EH (cell line): ENCODE results near the gene NOP9.

Experiments used
- DNase-seq: peaks from one replicate; pipeline ENCODE4 v3.0.0-alpha.2; 2015; ENCODE audit warnings: low read depth

Gene NOP9

DNA sequence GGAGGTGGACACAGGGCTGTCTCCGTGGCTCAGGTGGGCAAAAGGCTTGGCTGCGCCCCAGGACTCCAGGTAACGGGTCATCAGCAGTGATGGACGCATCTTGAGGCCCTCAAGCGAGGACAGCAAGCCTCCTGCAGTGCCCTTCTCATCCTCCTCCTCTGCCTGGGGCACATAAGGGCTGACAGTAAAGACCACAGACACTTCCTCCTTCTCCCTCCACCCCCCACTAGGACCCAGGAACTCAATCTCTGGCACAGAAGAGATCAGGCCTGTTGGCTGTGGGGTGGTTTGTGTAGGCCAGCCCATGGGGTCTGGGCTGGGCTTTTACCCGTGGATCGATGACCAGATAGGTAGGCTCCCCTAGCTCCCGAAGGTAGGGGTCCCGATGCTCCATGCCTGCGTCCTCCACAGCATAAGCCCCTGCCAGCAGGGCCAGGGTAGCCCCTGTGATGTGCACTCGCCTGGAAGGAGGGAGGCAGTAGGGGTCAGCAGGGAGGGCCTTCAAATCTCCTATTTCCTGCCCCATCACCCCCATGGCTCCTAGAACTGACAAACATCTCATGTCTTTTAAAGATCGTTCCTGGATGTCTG lies 29.5 kb downstream of the NOP9 start:
- no peak for DNase-seq

DNA sequence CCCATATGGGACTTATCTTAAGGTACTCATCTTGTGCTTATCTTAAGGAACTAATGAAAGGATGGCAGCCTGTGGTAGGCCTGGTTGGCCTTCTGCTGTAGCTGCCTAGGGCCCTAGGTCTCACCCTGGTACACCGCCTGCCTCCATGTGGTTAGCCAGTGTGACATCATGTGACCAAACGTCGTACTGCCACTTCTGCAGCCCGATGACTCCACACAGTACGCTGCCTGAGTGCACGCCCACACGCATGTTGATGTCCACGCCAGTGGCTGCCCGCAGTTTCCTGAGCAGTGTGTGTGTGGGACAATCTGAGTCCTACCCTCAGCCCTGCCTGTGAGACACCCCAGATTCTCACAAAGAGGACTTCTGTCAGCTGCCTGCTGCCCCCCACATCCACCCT lies 30.1 kb downstream of the NOP9 start:
- no peak for DNase-seq

DNA sequence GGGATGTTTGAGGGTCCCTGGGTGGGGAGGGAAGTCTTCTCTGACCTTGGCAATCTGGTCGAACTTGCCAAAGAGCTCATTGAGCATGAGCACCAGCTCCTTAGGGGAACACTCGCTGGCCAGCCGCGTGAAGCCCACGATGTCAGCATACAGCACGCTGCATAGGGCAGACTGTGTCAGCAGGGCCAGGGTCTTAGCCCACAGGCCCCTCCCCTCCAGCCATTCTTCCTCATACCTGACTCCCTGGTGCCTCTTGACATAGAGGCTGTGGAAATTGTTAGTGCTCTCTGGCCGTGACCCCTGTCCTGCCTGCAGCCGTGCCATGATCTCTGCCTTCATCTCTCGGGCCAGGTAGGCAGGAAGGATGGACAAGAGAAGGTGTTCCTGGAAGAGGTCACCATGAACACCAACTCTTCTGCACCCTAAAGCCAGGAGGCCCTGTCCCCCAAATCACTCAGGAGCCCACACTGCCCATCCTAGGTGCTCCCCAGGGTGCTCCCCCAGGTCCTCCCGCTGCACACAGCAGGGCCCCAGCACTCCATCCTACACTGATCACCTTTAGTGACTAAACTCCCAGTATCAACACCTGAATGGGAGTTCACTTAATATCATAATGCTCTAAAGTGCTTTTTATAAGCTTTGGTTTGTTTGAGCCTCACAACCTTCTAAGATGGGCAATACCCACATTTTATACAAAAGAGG lies 31.5 kb downstream of the NOP9 start:
- no peak for DNase-seq

- no peak for DNase-seq
Observed at GRCh38 chr14:24331731-24332267, 32.1 kb downstream of the NOP9 start.

DNA sequence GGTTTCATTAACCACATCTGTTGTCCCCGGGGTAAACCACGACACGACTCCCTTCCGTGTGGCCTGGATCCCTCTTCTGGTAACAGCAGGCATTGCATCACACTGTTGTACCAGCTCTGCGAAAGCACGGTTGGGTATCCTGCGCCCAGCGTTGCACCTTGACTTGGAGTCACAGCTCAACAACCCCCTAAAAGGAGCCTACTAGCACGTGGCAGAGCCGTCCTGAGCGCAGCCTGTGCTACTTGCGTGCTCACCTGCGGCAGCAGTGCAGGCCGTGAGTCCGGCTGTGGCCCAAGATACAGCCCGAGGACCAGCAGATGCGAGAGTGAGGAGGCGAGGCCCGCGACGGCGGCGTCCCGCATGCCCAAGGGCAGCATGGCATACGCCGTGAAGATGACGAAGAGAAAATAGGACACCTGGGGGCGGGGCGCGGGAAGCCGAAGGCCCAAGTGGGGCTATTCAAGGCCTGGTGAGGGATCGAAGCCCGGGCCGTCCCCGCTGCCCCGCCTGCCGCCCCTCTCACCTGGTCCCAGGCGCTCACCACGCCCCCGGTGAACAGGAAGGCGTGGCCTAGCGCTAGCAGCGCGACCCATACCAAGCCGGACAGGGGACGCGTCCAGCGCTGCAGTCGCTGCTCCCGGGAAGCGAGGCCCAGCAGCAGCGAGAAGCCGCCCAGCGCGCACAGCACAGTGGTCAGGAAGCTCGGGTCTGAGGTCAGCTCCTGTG lies 32.8 kb downstream of the NOP9 start:
- DNase-seq, result peak; percentile 70

GRCh38 chr14:24334431-24335291 lies 35.0 kb downstream of the NOP9 start, which contains the start of gene ADCY4:
Gene ADCY4 (minus strand): TSS chr14:24335071. CDS start chr14:24334652, 419 bp downstream.
- no peak for DNase-seq

DNA sequence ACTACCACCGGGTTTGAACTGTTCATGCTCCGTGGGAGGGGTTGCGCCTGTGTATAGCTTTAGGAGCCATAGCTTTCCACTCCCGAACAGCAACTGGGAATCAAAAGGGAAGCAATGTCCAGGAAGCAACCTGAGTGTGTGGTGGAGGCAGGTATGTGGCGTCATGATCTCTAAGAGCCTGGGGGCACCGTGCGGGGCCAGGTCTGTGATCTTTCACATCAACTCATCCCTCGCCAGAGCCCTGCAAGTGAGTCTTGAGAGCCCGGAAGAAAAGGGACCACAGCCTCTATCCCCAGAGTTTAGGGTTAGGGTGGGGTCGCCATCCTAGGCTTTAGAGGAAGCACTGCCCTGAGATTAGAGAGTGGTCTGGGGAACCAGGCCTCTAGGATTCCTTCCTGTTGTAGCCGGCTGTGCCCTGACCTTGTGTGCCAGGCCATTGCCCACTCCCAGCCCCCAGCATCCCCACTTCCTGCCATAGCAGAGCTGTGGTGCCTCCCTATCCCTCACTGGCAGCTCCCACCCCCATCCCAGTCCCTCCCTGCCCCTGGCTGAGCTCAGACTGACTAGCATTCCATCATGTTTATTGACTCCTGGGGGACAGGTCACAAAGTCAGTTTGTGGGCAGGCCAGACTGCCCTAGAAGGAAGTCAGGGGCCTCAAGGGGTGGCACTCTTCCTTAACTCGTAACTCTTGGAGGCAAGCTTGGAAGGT lies 36.0 kb downstream of the NOP9 start:
- peak; percentile 54 for DNase-seq

DNA sequence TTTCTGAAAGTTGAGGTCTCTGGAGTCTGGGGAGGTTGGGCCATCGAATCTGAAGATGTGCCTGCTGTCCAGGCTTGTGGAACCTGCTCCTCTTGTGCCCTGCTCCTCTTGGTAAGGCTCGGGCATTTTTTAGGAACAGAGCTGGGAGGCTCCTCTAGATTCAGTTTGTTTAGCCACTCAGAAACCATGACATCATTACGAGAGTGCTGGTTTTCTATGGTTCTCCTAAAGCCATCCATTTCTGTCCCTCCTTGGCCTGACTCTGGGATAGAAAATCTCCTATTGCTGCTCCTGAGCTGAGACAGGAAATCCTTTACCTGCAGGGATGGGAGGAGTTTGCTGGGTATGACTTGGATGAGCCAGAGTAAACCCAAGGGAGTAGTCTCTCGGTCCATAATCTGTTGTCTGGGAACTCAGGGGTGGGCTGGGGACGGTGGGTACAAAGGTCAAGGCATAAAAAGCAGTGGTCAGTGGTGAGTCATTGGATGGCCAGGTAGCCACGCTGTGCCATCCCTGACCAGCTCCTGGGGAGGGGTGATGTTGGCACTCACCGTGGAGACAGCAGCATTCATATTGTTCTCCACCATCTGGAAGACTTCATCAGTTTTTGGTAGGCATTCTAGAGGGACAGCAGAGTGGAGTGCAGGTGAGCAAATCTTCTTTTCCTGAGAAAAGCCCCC lies 37.6 kb downstream of the NOP9 start:
- no peak for DNase-seq

DNA sequence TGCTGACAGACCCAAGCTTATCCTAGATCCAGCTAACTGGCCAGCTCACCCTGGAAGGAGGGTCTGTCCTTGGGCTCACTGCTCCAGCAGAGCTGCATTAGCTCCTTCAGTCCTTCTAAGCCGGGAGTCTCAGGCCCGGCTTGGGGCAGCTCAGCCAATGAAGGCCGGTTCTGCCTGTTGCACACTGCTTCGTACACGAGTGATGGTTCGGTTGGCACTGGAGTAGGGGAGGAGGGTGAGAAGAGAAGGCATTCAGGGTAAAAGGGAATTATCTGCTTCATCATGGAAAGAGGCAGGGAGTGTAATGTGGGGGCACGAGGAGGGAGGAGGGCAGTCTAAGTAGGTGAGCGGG lies 38.1 kb downstream of the NOP9 start:
- DNase-seq, result no peak

DNA sequence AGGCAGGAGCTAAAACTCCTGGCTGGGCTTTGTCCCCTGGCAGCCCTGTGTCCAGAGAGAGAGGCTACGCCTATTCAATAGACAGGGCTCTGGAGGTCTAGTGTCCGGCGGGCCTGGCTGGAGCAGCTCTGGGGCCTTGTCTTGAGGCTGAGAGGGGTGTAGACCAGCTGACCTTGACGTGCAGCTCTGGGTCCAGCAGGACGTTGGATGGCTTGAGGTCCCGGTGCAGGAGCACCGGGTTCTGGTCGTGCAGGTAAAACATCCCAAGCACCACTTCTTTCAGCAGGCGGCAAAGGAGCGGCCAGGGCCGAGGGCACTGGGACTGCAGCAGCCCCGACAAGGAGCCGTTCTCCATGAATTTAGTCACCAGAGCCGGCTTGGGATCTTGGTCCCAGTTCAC lies 39.2 kb downstream of the NOP9 start:
- no peak for DNase-seq

GRCh38 chr14:24339284-24340151 lies 39.9 kb downstream of the NOP9 start, which contains the start of gene RIPK3:
Gene RIPK3 (minus strand): TSS chr14:24339991. CDS start chr14:24339826, 165 bp downstream.
- no peak for DNase-seq

- no peak for DNase-seq
Observed at GRCh38 chr14:24340606-24341005, 41.0 kb downstream of the NOP9 start.

- no peak for DNase-seq
Observed at GRCh38 chr14:24342889-24343288, 43.2 kb downstream of the NOP9 start.

- DNase-seq, result no peak
Observed at GRCh38 chr14:24343795-24344660, 44.4 kb downstream of the NOP9 start.

GRCh38 chr14:24347134-24347533 lies 47.5 kb downstream of the NOP9 start:
- no peak for DNase-seq

DNA sequence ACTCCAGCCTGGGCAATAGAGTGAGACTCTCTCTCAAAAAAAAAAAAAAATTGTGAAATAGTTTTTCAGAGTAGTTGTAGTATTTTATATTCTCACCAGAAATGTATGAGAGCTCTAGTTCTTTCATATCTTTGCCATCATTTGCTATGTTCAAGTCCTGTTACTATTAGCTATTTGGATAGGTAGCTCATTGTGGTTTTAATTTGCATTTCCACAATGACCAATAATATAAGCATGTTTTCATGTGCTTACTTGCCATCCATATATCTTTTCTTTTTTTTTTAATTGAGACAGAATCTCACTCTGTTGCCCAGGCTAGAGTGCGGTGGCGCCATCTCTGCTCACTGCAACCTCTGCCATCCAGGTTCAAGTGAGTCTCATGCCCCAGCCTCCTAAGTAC lies 48.5 kb downstream of the NOP9 start:
- DNase-seq, result no peak

GRCh38 chr14:24349742-24350141 lies 50.1 kb downstream of the NOP9 start:
- DNase-seq, result no peak

GRCh38 chr14:24351517-24351916 lies 51.9 kb downstream of the NOP9 start:
- peak; percentile 58 for DNase-seq
